Bronchial smooth muscle cell (primary cell): Measurements from ENCODE around the gene SYT4. TPM values are rescaled to one million over a fixed set of nuclear protein-coding genes. Genes with fewer than 3 reads are reported as not detected.

Experiments
- total RNA-seq: library from RNA; depleted of rRNA; stranded (reverse); fragments of >200 nt; gene quantifications from 2 replicates; pipeline ENCODE4 v1.2.1, GENCODE V29; 2014

The SYT4 gene, protein sequence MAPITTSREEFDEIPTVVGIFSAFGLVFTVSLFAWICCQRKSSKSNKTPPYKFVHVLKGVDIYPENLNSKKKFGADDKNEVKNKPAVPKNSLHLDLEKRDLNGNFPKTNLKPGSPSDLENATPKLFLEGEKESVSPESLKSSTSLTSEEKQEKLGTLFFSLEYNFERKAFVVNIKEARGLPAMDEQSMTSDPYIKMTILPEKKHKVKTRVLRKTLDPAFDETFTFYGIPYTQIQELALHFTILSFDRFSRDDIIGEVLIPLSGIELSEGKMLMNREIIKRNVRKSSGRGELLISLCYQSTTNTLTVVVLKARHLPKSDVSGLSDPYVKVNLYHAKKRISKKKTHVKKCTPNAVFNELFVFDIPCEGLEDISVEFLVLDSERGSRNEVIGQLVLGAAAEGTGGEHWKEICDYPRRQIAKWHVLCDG
- not detected in 2 replicates for total RNA-seq

DNA sequence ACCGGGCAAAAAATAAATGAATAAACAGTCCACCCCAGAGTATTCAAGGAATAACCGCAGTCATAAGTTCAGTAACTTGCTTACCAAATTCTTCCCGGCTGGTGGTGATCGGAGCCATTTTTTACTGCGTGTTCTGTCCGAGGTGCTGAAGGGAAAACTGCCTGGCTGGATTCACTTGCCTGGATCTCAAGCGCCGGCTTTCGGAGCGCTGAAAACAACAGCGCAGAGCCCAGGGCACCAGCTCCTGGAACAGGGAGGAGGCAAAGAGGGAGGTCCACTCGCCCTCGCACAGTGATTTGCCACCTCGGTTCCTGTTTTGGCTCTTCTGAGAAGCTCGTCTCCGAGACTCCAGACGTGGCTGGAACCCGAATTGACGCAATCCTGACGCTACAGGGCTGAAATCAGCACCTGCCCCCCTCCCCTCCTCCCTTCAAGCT, at the start of gene SYT4:
TSS of gene SYT4 (minus strand) at position 327 of the 437 bp plus-strand sequence. CDS start at position 118, 209 bp downstream.

Other genes with a start within 250 kb of the SYT4 start
- gene RIT2, start 161.8 kb downstream of the SYT4 start, total RNA-seq, result not detected in 2 replicates